PC-9 (cell line): ENCODE results near the gene NR6A1.

Experiments used
- EZH2 ChIP-seq: fragments of 200-600 bp; sonication (generic); IDR thresholded peaks from 2 replicates; pipeline ENCODE4 v1.8.0; 2017; ENCODE audit warnings: antibody characterized with exemption, low read depth
- TF ChIP-seq, protein P1 (sequence below): fragments of 200-600 bp; sonication (generic); conservative IDR thresholded peaks from 2 replicates; pipeline ENCODE4 v1.6.1; 2017; ENCODE audit warnings: mixed run types, antibody characterized with exemption, mild to moderate bottlenecking, moderate library complexity

DNA sequence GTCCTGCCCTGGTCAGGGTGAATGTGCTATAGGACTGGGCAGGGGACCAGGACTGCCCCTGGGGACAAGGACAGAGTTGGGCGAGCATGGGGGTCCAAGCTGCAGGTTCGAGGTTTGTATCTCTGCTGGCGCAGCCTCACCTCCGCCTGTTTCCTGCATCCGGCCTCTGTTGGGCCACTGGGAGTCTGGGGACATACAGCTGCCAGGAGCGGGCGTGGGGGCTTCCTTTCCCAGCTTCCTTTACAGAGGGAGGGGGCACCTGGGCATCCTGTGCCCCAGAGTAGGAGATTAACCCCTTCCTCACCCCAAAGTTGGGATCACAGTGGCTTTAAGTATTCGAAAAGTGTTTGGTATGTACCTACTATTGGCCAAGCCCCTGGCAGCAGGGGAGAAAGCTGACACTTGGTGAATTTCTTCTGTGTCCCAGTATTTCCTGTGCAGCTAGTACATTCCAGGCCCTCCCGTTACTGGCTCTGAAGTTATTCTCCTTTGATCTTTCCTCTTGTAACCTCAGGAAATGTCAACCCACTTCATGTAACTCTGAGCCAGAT, 24.8 kb upstream of the NR6A1 start:
- TF ChIP-seq, protein P1, sequence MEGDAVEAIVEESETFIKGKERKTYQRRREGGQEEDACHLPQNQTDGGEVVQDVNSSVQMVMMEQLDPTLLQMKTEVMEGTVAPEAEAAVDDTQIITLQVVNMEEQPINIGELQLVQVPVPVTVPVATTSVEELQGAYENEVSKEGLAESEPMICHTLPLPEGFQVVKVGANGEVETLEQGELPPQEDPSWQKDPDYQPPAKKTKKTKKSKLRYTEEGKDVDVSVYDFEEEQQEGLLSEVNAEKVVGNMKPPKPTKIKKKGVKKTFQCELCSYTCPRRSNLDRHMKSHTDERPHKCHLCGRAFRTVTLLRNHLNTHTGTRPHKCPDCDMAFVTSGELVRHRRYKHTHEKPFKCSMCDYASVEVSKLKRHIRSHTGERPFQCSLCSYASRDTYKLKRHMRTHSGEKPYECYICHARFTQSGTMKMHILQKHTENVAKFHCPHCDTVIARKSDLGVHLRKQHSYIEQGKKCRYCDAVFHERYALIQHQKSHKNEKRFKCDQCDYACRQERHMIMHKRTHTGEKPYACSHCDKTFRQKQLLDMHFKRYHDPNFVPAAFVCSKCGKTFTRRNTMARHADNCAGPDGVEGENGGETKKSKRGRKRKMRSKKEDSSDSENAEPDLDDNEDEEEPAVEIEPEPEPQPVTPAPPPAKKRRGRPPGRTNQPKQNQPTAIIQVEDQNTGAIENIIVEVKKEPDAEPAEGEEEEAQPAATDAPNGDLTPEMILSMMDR, result no peak
- no peak for TF ChIP-seq EZH2
